Testis (tissue), 2 donors: ENCODE results near the gene RCL1.

Experiments
- CTCF ChIP-seq, 3 experiments: fragments of 450-650 bp in 2 of 3; fragments of 200-600 bp in 1 of 3; sonication (generic) in 1 of 3; IDR thresholded peaks; one replicate each; pipeline ENCODE4 v1.5.1; 2016 to 2019; ENCODE audit warnings: antibody characterized with exemption in 3 of 3, mild to moderate bottlenecking in 2 of 3, moderate library complexity in 1 of 3
- POLR2A ChIP-seq: fragments of 450-650 bp; IDR thresholded peaks from one replicate; pipeline ENCODE4 v1.6.1; 2017; ENCODE audit warnings: antibody characterized with exemption, mild to moderate bottlenecking, moderate library complexity

- TF ChIP-seq CTCF (IDR thresholded peaks at IDR 0.05) (no peak), POLR2A (no peak)
Measured at GRCh38 chr9:4814913-4815312, 22.2 kb downstream of the RCL1 start.
